EH (cell line): ENCODE data around the gene FANCD2OS.
"Not testable (repeated sequence)": the region's sequence is repeated elsewhere in the genome, so short reads cannot be mapped to it uniquely, and the experiment has no call there.

Source experiments
- DNase-seq: peaks from one replicate; pipeline ENCODE4 v3.0.0-alpha.2; 2015; ENCODE audit warnings: low read depth

FANCD2OS gene

GRCh38 chr3:10091387-10091786 is 16.7 kb downstream of the FANCD2OS start:
- DNase-seq, result not testable (repeated sequence)

GRCh38 chr3:10090774-10091173 is 17.3 kb downstream of the FANCD2OS start:
- not testable (repeated sequence) for DNase-seq

GRCh38 chr3:10090179-10090578 is 17.9 kb downstream of the FANCD2OS start:
- DNase-seq, result no peak

GRCh38 chr3:10088256-10088655 is 19.8 kb downstream of the FANCD2OS start:
- no peak for DNase-seq

- no peak for DNase-seq
These were observed 22.3 kb downstream of the FANCD2OS start for GRCh38 chr3:10085738-10086137.

GRCh38 chr3:10081871-10082270 is 26.2 kb downstream of the FANCD2OS start:
- no peak for DNase-seq

- no peak for DNase-seq
These were observed 33.4 kb downstream of the FANCD2OS start for GRCh38 chr3:10074666-10075065.

GRCh38 chr3:10070077-10070476 is 38.0 kb downstream of the FANCD2OS start:
- not testable (repeated sequence) for DNase-seq

GRCh38 chr3:10055097-10055496 is 53.0 kb downstream of the FANCD2OS start:
- DNase-seq, result no peak
